HepG2 (cell line): ENCODE measurements around the gene ELOVL2. TPM values are rescaled to one million over a fixed set of nuclear protein-coding genes. Genes with fewer than 3 reads are reported as not detected.
A peak's percentile ranks its signal among the peaks of the same experiment; 100 is the strongest.

Source experiments
- ATAC-seq: fragments of 200-7000 bp; cut with Tn5 transposase; 3 replicates; pipeline ENCODE4 v1.9.1; 2020; ENCODE audit warnings: mild to moderate bottlenecking, moderate library complexity
- BruUV-seq: library from RNA; stranded (reverse); fragments of 400-500 nt; replicated peaks from 2 replicates; lab custom pipeline; 2021; lab: Mats Ljungman, UMichigan
- CTCF ChIA-PET: fragments of 300-600 bp; formaldehyde crosslinking; extraction: SDS; loops from one replicate; lab custom pipeline; 2021; ENCODE audit warnings: low total read pairs, inconsistent platforms, low intra/inter-chr PET ratio; lab: Yijun Ruan, JAX
- POLR2A ChIA-PET: fragments of 350-600 bp; sonication (Branson Sonifier 250); formaldehyde crosslinking; loops from one replicate; lab custom pipeline; 2020; ENCODE audit warnings: antibody characterized with exemption, inconsistent platforms; lab: Yijun Ruan, JAX
- DNase-seq: peaks from one replicate; pipeline ENCODE4 v3.0.0-alpha.2; 2015; ENCODE audit warnings: low spot score
- FAIRE-seq: peaks from 3 replicates; lab custom pipeline; 2011; peaks lifted over from hg19 to GRCh38; lab: Jason Lieb, UNC
- H2AFZ ChIP-seq: one replicate; pipeline ENCODE4 v1.6.1; 2011; ENCODE audit warnings: low read length, inconsistent platforms
- H3K27ac ChIP-seq: fragments of 300-600 bp; 3 replicates; pipeline ENCODE4 v1.8.0; 2011; ENCODE audit warnings: mixed run types, mild to moderate bottlenecking, mixed read lengths, low read length, inconsistent platforms; ENCODE audit not compliant: insufficient read depth; ENCODE audit errors: extremely low read length
- H3K27me3 ChIP-seq, 2 experiments: fragments of 200-600 bp in 1 of 2; 2 replicates in 1 of 2; 3 replicates in 1 of 2; pipeline versions ENCODE4 v1.6.0 to v1.8.0; 2011; ENCODE audit warnings: low read length in 2 of 2, mild to moderate bottlenecking in 2 of 2, moderate library complexity in 2 of 2, inconsistent platforms in 1 of 2; ENCODE audit not compliant: insufficient read depth in 2 of 2, control insufficient read depth in 1 of 2
- H3K36me3 ChIP-seq, 2 experiments: fragments of 200-600 bp in 1 of 2; replicated peaks in 1 of 2; 2 replicates in 1 of 2; 3 replicates in 1 of 2; pipeline versions ENCODE4 v1.5.1 to v1.8.0; 2011; ENCODE audit warnings: low read length in 2 of 2, inconsistent platforms in 1 of 2; ENCODE audit not compliant: insufficient read depth in 2 of 2, control insufficient read depth in 1 of 2
- H3K4me1 ChIP-seq: 2 replicates; pipeline ENCODE4 v1.5.1; 2012; ENCODE audit warnings: low read length, inconsistent platforms; ENCODE audit not compliant: insufficient read depth
- H3K4me2 ChIP-seq: 2 replicates; pipeline ENCODE4 v1.6.0; 2011; ENCODE audit warnings: low read depth, low read length, inconsistent platforms
- H3K4me3 ChIP-seq, 3 experiments: fragments of 200-600 bp in 1 of 3; sonication (generic), shearing (Covaris generic) in 1 of 3; replicated peaks in 1 of 3; 2 replicates each; pipeline ENCODE4 v1.5.1; 2011 to 2016; ENCODE audit warnings: low read length in 3 of 3, inconsistent platforms in 2 of 3, low read depth in 2 of 3, mild to moderate bottlenecking in 2 of 3, control low read depth in 1 of 3, mixed read lengths in 1 of 3; ENCODE audit not compliant: insufficient read depth in 1 of 3
- H3K79me2 ChIP-seq: one replicate; pipeline ENCODE4 v1.6.1; 2011; ENCODE audit warnings: low read length, inconsistent platforms; ENCODE audit not compliant: insufficient read depth
- H3K9ac ChIP-seq: 2 replicates; pipeline ENCODE4 v1.6.0; 2011; ENCODE audit warnings: mild to moderate bottlenecking, low read depth, low read length, inconsistent platforms; ENCODE audit not compliant: insufficient read depth
- H3K9me3 ChIP-seq: 2 replicates; pipeline ENCODE4 v1.5.1; 2012; ENCODE audit warnings: mild to moderate bottlenecking, low read length
- H4K20me1 ChIP-seq: 2 replicates; pipeline ENCODE4 v1.6.0; 2011; ENCODE audit warnings: inconsistent platforms, mild to moderate bottlenecking, low read length, moderate library complexity; ENCODE audit not compliant: insufficient read depth
- BCL6 ChIP-seq: IDR thresholded peaks from 2 replicates; pipeline ENCODE4 v1.6.1; 2016; ENCODE audit warnings: missing genetic modification reagents, missing compliant biosample characterization
- FOXA1 ChIP-seq, 2 experiments: fragments of 450-650 bp in 1 of 2; sonication (generic) in 1 of 2; formaldehyde crosslinking in 1 of 2; IDR thresholded peaks; 2 replicates each; pipeline versions ENCODE4 v1.4.0 to v1.6.1; 2016 to 2020; ENCODE audit warnings: missing genetic modification reagents in 1 of 2
- HMGXB3 ChIP-seq: sonication (generic); formaldehyde crosslinking; IDR thresholded peaks from 2 replicates; pipeline ENCODE4 v1.4.0; 2020; ENCODE audit warnings: missing genetic modification reagents, borderline replicate concordance
- POGZ ChIP-seq: sonication (generic); formaldehyde crosslinking; IDR thresholded peaks from 2 replicates; pipeline ENCODE4 v1.4.0; 2020; ENCODE audit warnings: mild to moderate bottlenecking, missing genetic modification reagents
- RFX3 ChIP-seq: IDR thresholded peaks from 2 replicates; pipeline ENCODE4 v1.6.1; 2016; ENCODE audit warnings: missing biosample characterization, missing genetic modification reagents
- TFE3 ChIP-seq: IDR thresholded peaks from 2 replicates; pipeline ENCODE4 v1.6.1; 2016
- ZMYM4 ChIP-seq: sonication (generic); formaldehyde crosslinking; IDR thresholded peaks from 2 replicates; pipeline ENCODE4 v1.8.1; 2023; ENCODE audit warnings: mild to moderate bottlenecking, missing genetic modification reagents
- ZNF121 ChIP-seq: sonication (generic); formaldehyde crosslinking; IDR thresholded peaks from 2 replicates; pipeline ENCODE4 v1.5.0; 2020; ENCODE audit warnings: mild to moderate bottlenecking, missing genetic modification reagents
- WGBS: methylation state at CpG from one replicate; pipeline ENCODE4 v1.1.6; 2017; ENCODE audit warnings: low lambda C conversion rate; 5-methylcytosine and 5-hydroxymethylcytosine counted together
- in situ Hi-C: cut with HindIII; loops from 2 replicates; pipeline ENCODE4 v1.10.0; 2017; ENCODE audit warnings: low pct_unique_long_range_greater_than_20kb; ENCODE audit not compliant: extremely low pct_ligation_motif_present
- intact Hi-C: fragments of 100-400 bp; cut with micrococcal nuclease; formaldehyde crosslinking; loops from one replicate; pipeline ENCODE4 v1.10.0; 2022; ENCODE audit not compliant: unreplicated experiment
- polyA plus RNA-seq, 8 experiments: library from polyadenylated mRNA; depleted of rRNA in 3 of 8; stranded (reverse) in 7 of 8; unstranded in 1 of 8; fragments of >200 nt; fragmentation: Illumina TruSeq in 4 of 8; extraction: Trizol in 4 of 8; gene quantifications; 2 replicates each; pipeline versions ENCODE4 v1.2.1 to v1.2.3, GENCODE V29; 2011 to 2016; ENCODE audit warnings: low read depth in 4 of 8, missing spikeins in 1 of 8, mixed read lengths in 1 of 8; ENCODE audit not compliant: insufficient read depth in 1 of 8
- total RNA-seq, 5 experiments: library from RNA; depleted of rRNA; stranded (reverse); fragments of >200 nt; fragmentation: Illumina TruSeq; extraction: Trizol; gene quantifications; 2 replicates each; pipeline ENCODE4 v1.2.3, GENCODE V29; 2016; ENCODE audit warnings: low read depth in 1 of 5
- TF ChIP-seq, protein P1 (sequence below): sonication (generic); formaldehyde crosslinking; IDR thresholded peaks from 2 replicates; pipeline ENCODE4 v1.4.0; 2020; ENCODE audit warnings: missing genetic modification reagents

Gene ELOVL2
- total and polyA plus RNA-seq, 2 of the 13 experiments (the other 11 are each of a cell fraction or from before 2014, with no cell fraction given) = 43.6 to 65.4 TPM

GRCh38 chr6:11053307-11053706, 9.2 kb upstream of the ELOVL2 start:
- intact Hi-C loops (no loop called here), in situ Hi-C loops (loop anchor here (25.0 kb wide), 1 partner anchor 566 kb away; no protein-coding TSS in a partner anchor)
- no peaks in the 10 kb centered on the region for H3K36me3 ChIP-seq
- ATAC-seq (peak; percentile 45; the same call in 1 of the 3 replicates), FAIRE-seq (no peak), DNase-seq (no peak)
- H3K27me3 ChIP-seq = no peaks in the 10 kb centered on the region
- CTCF ChIA-PET = no interaction called here
- POLR2A ChIA-PET = interaction anchor here (1.3 kb wide), 1 partner anchor 14 kb away, joined by 6 read pairs; no protein-coding TSS in a partner anchor
- H4K20me1 ChIP-seq = no peaks in the 10 kb centered on the region
- WGBS = 46% methylated on average over 5 of the region's 5 CpGs
- TF ChIP-seq RFX3 (CRISPR knock-in tag) = no peak
- 0 out of 2 replicates have a peak, but pooled peaks have one; percentile 33 for TF ChIP-seq POGZ (CRISPR knock-in tag)
- TF ChIP-seq TFE3 (CRISPR knock-in tag) = peak; percentile 35; the same call in 1 of the 2 replicates
- TF ChIP-seq BCL6 (CRISPR knock-in tag) = peak; percentile 18; the same call in 1 of the 2 replicates
- TF ChIP-seq, protein P1, sequence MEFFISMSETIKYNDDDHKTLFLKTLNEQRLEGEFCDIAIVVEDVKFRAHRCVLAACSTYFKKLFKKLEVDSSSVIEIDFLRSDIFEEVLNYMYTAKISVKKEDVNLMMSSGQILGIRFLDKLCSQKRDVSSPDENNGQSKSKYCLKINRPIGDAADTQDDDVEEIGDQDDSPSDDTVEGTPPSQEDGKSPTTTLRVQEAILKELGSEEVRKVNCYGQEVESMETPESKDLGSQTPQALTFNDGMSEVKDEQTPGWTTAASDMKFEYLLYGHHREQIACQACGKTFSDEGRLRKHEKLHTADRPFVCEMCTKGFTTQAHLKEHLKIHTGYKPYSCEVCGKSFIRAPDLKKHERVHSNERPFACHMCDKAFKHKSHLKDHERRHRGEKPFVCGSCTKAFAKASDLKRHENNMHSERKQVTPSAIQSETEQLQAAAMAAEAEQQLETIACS = no peak
- 0 out of 2 replicates have a peak, but pooled peaks have one; percentile 53 for TF ChIP-seq HMGXB3 (CRISPR knock-in tag)
- TF ChIP-seq FOXA1 (IDR thresholded peaks at IDR 0.05) = no peak
- 0 out of 2 replicates have a peak, but pooled peaks have one; percentile 44 for TF ChIP-seq FOXA1 (CRISPR knock-in tag; IDR thresholded peaks at IDR 0.05)
- TF ChIP-seq ZMYM4 (CRISPR knock-in tag) = peak; percentile 48; the same call in 1 of the 2 replicates
- peak; percentile 59; the same call in 1 of the 2 replicates for TF ChIP-seq ZNF121
- no peak overlapping the region for H3K4me2 ChIP-seq
- H3K4me3 ChIP-seq = no peak overlapping the region
- BruUV-seq = no TSS peak
- H3K79me2 ChIP-seq = no peaks in the 10 kb centered on the region
- H2AFZ ChIP-seq = peak overlapping the region; percentile 18
- no peak overlapping the region for H3K9ac ChIP-seq
- peaks cover 44% of the 10 kb centered on the region for H3K4me1 ChIP-seq
- no peaks in the 10 kb centered on the region for H3K9me3 ChIP-seq
- H3K27ac ChIP-seq = no peak overlapping the region
